Embryonic facial prominence (tissue), 1 donor: ENCODE results near the gene GFPT1.

Source experiments
- DNase-seq: peaks from one replicate; pipeline ENCODE4 v3.0.0-alpha.2; 2016; ENCODE audit errors: extremely low spot score

Gene GFPT1

GRCh38 chr2:69291004-69291650 lies 95.9 kb downstream of the GFPT1 start:
- no peak for DNase-seq

DNA sequence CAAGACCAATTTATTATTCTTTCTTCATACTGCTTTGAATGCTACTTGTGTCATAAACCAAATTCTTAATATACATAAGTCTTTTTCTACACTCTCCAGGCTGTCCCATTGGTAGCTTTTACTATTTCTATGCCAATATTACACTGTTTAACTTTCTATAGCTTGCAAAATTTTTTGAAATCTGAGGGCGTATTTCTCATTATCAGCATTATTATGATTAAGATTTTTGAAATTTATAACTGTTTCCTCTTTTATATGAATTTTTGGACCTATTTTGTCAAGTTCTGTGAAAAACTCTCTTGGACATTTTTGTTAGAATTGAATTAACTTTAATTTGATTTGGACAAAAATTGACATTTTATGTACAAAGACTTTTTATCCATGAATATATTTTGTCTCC lies 98.6 kb downstream of the GFPT1 start:
- no peak for DNase-seq

DNA sequence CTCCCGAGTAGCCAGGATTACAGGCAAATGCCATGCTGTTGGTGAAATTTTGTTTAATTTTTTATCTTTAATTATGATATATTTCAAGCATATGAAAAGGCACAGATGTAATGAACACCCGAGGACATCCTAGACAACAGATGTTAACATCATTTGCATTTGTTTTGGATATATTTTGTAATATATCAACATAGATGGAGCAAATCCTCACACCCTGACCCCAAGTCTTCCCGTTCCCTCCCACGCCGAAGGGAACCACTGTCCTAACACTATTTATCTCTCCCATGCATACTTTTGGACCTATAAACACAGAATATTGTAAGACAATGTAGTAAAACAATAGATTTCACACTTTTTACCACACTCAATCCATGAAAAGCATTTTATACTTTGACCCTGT lies 99.5 kb downstream of the GFPT1 start:
- no peak for DNase-seq

DNA sequence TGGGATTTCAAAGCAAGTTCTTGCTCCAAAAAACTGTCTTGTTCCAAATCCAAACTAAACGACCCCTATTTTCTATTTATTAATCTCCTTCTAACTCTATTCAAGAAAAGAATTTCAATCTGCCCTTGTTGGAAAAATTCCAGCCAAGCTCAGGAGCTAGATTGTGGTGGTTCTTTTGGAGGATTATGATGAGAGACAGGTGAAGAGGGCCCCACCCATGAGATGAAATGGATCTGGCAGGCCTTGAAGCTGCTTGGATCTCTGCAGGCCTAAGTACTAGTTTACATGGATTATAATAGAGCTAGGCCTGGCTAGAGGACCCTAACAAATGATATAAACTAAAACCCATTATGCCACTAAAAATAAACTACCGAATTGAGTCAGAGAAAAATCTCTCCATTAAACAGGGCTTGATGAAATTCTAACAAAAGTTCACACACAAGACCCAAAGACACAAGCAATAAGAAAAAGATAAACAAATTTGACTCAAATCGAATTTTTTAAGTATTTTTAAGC lies 101.6 kb downstream of the GFPT1 start:
- DNase-seq: no peak

DNA sequence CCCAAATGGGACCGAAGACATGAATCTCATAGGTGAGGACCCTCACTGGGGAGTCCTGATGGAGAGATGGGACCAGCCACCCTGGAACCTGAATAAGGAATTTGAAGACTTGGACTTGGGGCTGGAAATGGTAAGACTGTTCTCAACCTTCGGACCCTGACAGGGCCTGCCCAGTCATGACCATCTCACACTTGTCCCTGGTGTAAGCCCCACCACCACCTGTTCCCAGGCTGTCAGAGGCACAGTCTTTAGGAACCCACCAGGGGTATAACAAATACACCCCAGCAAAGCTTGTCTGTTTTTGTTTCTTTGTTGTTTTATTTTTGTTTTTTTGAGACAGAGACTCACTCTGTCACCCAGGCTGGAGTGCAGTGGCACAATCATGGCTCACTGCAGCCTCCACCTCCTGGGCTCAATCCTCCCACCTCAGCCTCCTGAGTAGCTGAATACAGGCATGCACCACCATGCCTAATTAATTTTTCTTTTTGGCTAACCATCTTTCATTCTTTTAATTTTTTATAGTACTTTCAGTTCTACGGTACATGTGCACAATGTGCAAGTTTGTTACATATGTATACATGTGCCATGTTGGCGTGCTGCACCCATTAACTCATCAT lies 106.1 kb downstream of the GFPT1 start:
- no peak for DNase-seq

DNA sequence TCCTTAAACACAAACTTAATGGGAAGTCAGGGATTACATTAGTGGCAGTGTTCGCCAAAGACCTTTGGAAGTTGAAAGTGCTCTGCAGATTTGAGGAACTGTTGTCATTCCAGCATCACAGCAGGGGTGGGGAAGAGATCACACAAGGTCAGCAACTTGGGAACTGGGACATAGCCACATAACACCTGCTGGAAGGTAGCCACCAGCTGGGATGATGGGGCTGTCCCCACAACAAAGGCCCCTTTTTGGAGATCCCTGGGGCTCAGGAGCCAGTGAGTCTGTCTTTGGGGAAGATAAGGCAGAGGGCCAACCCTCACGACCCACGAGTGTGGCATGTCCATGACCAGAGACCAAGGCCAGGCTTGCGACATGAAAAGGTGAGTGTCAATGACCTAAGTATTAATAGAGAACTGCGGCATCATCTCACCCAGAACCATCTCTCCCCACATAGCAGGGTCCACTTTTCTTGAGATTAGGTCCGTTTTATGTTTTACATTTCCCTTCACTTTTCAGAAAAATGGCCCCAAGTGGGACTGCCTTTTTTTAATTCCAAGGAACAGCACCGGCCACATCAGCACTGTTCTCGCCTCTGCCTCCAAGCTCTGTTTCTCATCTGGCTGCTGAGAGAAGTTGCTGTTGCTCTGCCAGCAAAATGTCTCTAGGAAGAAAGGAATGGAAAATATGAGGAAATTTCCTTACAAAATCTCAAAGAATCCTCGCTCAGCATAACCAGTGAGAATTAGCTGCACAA lies 106.9 kb downstream of the GFPT1 start:
- no peak for DNase-seq

DNA sequence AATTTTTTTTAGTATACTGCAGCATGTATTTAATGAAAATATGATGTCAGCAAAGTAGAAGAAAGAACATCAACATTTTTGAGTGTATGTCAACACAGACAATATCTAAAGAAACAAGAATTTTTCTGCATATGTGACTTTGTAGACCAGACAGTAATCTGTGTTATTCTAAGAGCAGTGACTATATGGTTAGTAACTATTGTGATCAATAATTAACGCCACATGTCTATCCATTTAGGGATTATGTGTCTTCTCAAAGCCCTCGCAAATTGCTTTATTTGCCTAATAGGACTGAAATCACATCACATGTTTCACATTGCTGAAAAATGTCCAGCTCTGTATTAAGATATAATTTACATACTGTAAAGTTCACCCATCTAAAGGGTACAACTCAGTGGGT lies 107.8 kb downstream of the GFPT1 start:
- DNase-seq: no peak

GRCh38 chr2:69278366-69278765 lies 108.7 kb downstream of the GFPT1 start:
- DNase-seq: no peak

DNA sequence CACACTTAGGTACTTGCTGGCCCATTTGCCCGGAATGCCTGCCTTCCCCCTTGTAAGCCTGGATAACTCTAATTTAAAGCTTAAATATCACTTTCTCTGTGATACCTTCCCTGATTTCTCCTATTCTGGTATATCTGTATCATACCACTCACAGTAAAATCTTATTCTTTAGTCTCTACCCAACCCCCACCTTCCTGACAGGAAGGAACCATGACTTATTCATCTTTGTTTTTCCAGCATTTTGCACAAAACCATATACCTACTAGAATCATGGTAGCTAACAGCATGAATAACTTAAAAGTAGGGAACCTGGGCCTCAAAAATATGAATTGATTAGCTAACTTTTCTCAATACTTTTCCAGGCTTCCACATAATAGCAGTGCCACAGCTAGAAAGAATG lies 111.5 kb downstream of the GFPT1 start:
- DNase-seq: no peak

DNA sequence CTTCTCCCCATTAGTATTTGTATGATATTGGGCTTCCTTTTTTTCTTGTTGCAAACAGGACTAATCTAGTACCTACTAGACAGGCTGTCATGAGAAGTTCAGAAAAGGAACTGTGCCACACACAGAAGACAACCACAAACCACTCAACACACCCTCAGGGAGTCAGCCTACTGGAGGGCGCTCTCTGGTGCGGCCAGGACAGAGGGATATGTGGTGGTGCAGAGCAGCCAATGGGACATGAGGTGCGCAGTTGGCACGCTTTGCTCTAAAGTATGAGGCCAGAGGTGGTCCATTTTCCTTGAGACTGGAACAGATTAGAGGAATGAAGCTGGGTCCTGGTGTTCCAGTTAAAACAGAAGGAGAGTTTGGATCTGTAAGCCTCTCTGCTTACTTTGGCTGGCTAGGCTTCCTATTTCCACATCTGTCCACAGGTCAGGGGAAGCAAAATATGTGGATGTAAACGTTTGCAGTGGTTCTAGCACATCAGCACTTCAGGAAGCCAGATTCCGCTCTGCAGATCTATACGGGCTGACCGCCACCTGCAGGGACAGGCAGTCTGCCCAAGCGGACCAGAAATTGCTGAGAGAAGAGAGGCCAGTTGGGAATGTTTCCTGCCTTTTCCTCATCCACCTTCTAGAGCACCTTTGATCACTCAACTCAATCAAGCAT lies 114.1 kb downstream of the GFPT1 start:
- DNase-seq: no peak

GRCh38 chr2:69271831-69272257 lies 115.2 kb downstream of the GFPT1 start:
- no peak for DNase-seq
